Glomerular visceral epithelial cell (primary cell): ENCODE measurements around the gene LMNTD2.
"Not testable (repeated sequence)": the region's sequence is repeated elsewhere in the genome, so short reads cannot be mapped to it uniquely, and the experiment has no call there.

Experiments used
- DNase-seq: peaks from one replicate; pipeline ENCODE4 v3.0.0-alpha.2; 2016; ENCODE audit errors: extremely low spot score

LMNTD2 gene

DNA sequence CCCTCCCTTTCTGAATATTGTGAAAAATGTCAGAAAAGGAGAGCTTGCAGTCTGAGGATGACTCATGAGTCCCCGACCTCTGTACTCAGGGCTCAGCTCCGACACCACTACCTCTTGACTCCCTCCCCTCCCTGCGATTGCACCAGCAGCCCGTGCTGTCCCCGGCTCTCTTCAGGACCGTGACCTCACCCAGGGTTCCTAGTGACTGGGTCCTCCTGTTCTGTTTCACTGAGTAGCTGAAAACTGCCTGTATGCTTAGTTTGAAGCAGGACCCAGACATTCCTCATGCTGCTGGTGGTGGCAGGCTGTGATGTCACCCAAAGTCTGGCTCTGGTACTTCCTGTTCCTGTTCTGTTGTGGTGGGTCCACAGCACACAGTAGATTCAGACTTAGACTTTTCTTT lies 27.4 kb upstream of the LMNTD2 start:
- peak; percentile 87 for DNase-seq

DNA sequence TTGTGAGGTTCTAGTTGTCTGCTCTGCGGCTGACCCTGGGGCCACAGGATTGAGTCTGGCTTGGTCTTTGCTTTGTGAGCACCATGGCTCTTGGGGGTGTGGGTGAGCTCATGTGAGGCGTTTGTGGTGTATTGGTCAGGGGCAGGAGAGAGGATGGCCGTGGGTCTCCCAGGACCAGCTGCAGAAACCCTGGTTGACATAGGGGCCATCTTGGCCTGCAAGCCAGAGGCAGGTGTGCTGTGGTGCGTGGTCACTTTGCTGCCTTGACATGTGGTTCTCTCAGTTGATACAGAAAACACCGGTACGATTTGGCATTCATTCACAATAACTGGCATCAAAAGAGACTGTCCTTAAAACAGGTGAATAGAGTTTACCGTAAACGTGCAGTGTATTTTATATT lies 27.0 kb upstream of the LMNTD2 start:
- peak; percentile 39 for DNase-seq

DNA sequence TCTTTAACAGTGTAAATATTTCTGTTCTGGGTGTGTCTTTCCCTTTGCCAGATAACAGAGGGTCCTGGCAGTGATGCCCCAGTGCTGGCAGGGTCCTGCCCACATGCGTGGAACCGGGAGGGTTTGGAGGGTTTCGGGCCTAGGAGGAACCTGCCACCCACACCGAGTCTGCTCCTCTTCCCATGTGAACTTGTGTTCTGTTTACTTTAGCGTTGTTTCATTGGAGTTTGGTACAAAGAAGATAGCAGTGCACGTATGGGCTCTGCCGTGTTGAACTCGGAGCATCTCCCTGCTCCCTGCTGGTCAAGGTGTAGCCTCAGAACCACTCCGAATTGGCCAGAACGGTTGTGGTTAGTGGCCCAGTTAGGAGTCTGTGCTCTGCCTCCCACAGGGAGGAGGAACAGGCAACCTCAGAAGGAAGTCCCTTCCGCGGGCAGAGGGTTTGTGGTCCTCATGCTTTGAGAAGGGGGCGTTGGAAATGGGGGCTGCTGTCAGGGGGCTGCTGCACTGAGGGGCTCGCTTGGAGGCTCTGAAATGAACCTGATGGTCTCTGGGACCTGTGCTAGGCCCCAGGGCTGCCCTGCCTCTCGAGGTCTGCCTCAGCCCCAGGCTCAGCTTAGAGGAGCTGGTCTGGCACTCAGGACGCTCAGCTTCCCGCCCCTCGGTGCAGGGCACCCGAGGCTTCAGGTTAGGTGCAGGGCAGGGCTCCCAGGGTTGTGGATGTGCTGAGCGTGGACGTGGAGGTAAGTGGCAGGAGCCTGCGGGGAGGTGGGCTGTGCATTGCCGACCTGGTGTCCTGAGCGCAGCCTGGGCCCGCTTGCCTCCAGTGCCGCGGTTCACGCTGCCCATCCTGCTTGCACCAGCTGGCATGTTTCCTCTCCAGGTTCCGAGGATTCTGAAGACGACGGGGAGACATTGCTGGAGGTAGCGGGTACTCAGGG lies 26.1 kb upstream of the LMNTD2 start:
- no peak for DNase-seq

DNA sequence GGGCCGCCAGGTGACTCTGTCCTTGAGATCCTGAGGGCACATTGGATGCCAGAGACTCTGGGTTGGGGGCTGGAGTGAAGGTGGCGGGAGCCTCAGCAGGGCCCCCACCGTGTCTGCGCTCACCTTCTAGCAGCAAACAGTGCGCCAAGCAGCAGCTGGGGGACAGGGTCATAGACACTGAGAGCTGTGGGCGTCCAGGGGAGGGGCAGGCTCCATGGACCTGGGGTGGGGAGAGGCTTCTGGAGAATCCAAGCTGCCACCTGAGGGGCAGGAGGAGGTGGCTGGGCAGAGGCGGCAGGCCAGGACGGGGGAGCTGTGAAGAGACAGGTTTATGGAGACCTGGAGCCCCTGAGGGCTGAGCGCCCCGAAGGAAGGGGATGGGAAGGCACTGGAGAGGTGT lies 23.7 kb upstream of the LMNTD2 start:
- DNase-seq = no peak

DNA sequence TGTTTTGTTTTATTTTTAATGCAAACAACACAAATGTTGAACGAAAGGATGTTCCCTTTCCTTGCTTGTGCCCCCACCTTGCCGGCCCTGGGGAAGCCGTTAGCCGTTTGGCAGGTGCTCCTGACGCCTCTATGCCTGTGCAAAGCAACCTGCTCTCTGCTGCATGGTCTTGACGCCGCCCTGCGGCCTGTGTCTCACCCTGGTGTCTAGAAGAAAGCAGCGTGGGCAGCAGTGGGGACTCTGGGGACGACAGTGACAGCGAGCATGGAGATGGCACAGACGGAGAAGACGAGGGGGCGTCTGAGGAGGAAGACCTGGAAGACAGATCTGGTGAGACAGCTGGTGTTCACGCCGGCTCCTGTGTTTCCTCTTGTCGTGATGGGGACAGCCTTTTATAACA lies 21.2 kb upstream of the LMNTD2 start:
- no peak for DNase-seq

DNA sequence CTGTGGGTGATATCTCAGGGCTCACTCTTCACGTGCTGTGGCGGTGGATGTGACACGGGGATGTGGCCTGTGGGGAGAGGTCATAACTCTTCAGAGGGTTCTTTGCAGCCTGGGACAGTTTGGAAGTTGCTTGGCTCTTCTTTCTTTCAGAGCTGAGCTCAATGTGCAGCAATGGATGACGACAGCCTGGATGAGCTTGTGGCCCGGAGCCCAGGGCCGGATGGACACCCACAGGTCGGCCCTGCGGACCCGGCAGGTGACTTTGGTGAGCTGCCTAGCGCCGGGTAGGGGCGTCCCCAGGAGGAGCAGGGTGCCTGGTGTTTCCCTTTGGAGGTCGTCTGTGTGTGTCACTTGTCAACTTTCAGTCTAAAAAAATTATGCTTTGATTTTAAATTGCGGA lies 20.8 kb upstream of the LMNTD2 start:
- no peak for DNase-seq

DNA sequence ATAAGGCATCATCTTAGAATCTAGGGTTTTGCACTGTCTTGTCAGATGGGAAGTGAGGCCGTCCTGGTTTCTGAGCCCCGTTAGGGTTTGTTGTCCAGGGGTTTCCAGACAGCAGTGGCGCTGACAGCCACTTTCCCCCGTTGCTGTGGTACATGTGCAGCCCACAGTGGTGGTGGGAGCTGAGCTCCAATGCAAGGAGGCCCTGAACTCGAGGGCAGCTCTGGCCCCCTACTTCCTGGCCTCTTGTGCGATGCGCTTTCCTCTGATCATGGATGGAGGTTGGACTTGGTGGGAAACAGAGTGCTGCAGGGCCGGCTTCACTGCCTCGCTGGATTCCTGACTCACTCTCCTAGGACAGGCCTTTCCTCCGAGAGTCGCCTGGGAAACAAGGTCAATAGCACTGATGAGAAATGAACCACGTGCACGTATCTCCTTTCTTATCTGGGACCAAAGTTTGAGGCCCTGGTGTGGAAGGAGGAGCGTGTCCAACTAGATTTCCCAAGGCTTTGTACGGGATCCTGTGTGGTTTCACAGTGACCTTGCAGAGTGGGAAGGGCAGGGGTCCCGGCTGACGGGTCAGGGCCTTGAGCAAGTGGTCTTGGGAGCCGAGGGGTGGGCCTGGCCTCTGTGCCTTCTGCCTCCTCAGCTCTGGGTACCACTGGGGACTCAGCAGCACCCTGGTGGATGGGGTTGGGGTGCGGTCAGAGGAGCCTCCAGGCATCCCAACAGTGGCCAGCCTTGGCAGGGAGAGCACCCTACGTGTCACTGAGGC lies 19.5 kb upstream of the LMNTD2 start:
- no peak for DNase-seq

DNA sequence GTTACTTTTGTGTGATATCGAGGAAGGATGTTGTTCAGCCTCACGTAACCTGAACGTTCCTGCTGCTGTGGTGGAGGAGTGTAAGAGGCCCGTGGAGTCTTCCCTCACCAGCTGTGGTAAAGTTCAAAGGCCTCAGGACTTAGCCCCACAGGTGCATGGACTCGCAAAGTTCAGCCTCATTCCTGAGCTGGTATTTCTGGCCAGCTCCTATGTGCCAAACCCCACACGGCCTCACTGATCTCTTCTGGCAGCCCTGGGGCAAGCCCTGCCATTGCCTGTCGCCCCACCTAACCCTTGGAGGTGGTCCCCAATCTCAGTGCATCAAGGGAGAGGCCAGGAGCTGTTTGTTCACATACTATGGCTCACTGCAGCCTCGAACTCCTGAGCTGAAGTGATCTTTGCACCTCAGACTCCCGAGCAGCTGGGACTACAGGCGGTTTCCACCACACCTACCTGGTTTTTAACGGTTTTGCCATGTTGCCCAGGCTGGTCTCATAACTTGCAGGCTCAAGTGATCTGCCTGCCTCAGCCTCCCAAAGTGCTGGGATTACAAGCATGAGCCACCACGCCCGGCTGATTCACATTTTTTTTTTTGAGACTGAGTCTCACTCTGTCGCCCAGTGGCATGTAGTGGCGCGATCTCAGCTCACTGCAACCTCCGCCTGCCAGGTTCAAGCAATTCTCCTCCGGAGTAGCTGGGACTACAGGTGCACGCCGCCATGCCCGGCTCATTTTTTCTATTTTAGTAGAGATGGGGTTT lies 17.9 kb upstream of the LMNTD2 start:
- no peak for DNase-seq

DNA sequence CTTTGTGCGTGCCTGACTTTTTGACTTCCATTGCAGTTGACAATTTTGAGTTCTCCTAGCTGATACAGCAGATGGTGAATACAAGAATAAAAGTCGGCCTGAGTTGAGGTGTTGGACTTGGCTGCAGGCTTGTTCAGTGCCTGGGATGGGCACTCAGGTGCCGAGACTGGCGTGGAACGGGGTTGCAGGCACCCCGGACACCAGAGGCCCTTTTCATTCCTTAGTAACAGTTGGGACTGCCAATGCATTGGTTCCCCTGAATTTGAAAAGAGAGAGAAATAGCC lies 17.0 kb upstream of the LMNTD2 start:
- DNase-seq = no peak

DNA sequence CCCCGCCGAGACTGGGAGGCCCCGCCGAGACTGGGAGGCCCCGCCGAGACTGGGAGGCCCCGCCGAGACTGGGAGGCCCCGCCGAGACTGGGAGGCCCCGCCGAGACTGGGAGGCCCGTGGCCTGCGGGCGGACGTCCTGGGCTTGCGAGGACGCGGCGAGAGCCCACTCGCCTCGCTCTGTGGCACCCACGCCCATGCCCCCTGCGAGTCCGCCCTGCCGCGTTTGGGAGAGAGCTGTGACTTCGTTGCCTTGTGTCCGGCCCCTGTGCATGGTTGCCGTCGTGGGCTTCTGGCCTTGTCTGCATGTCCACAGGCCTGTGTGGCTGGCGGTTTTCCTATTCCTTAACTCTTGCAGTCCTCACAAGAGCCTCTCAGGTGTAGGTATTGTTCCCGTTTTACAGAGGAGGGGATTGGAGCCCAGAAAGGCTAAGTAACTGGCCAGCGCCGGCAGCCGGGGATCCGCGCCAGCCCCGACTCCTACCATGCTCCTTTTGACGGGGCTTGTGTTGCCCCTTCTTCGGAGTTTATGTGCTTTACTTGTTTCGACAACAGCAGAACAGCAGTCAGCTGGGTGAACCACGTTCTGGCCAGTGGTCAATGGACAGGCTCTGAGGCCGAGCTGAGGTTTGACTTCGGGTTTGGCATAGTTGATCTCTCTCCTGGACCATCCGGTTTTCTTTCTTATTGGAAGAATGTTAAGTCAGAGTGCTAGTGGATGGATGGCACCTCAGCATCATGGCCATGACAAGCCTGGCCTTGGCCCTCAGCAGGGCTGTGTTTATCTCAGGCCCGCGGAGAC lies 16.5 kb upstream of the LMNTD2 start:
- DNase-seq = no peak

DNA sequence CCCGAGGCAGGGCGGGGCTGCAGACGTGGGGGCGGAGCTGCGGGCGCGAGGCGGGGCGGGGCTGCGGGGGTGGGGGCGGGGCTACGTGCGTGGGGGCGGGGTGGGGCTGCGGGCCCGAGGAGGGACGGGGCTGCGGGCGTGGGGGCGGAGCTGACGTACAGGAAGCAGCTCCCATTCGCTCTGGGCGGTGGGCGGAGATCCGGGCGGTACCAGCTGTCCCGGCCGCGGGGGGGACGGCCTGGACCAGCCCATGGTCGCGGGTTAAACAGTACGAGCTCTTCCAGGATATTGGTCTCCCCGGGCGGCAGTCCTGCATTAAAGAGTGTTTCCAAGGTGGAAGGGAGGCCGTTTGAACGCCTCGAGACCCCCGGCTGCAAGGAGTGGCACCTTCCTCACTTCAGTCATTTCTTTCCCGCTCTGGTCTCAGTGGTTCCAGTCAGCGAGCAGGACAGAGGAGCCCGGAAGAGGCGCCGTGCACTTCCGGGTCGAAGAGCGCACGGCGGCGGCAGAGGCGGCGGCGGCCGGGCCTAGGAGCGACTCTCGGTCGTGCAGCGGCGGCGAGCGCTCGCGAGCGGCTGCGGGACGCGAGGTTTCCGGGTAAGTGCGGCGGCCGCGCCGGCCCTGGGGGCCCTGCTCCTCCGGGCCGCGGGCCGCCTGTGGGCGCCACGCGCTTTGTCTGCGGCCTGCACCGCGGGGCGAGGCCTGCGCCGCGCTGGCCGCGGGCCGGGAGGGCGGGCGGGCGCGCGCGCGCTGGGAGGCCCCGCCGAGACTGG lies 15.6 kb upstream of the LMNTD2 start, which contains the start of gene PHRF1:
TSS of gene PHRF1 (plus strand) at position 475 of the 773 bp plus-strand sequence. CDS start 5,043 bp downstream, outside the sequence.
- peak; percentile 94 for DNase-seq

DNA sequence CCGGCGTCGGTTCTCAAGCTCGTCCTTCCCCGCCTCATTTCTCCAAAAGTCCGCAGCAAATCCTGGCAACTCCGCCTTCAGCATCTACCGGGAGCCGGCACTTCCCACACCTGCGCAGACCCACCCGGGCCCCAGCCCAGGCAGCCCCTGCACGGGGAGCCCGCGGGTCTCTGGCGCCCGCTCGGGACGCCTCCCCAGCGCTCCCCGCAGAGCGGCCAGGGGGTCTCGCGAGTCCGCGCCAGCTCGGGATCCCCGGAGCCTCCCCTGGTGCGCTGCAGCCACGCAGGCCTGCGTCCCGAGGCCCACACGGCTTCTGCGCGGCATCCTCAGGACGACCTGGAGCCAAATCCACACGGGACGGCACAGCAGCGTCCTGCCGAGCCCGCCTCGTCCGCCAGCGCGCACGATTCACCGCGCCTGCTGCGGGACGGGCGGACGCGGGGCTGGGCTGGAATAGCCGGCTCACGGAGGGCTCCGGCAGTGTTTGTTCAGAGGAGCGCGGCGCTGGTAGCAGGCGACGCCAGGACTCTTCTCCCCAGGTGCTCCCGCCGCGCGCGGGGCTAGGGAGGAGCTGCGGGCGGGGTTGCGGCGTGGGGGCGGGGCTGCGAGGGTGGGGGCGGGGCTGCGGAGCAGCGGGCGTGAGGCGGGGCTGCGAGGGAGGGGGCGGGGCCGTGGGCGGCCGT lies 14.9 kb upstream of the LMNTD2 start:
- DNase-seq = no peak

DNA sequence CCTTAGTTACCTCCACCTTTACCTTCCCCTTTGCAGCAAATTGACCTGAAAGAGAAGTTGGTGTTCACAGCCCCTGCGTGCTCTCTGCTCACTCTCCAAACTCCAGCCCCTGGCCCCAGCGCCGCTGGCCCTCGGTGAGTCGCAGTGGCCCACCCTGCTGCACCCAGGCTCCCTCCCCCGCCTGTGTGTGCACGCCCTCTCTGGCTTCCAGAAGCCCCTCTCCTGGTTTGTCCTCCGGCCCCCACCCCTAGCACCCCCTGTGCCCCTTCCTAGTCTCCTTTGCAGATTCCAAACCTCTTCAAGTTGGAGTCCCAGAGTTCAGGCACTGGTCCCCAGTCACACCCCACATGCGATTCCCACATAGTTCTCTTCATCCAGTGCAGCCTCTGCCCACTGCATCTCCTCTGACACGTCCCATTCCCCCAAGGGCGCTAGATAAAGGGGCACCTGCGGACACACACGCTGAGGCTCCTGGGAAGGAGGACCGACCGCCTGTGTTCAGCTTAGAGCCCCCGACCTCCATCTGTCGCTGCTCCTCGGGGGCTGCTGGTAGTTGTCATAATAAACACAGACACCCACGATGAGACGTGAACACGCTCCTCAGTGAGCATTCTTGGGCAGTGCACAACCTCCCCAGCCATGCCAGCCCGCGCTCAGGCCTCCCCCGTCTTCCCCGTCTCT lies 14.2 kb upstream of the LMNTD2 start:
- DNase-seq = no peak

DNA sequence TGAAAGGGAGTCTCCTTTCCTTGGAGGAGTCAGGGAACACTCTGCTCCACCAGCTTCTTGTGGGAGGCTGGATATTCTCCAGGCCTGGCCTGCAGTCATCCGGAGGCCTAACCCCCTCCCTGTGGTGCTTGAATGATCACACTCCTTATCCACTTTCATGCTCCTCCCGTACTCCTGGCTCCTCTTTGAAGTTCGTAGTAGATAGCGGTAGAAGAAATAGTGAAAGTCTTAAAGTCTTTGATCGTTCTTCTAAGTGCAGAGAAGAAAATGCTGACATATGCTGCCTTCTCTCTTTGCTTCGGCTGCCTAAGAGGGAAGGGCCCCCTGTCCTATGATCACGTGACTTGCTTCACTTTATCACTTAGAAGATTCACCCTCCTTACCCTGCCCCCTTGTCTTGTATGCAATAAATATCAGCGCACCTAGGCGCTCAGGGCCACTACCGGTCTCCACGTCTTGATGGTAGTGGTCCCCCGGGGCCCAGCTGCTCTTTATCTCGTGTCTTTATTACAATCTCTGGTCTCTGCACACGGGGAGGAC lies 13.6 kb upstream of the LMNTD2 start:
- DNase-seq = not testable (repeated sequence)

DNA sequence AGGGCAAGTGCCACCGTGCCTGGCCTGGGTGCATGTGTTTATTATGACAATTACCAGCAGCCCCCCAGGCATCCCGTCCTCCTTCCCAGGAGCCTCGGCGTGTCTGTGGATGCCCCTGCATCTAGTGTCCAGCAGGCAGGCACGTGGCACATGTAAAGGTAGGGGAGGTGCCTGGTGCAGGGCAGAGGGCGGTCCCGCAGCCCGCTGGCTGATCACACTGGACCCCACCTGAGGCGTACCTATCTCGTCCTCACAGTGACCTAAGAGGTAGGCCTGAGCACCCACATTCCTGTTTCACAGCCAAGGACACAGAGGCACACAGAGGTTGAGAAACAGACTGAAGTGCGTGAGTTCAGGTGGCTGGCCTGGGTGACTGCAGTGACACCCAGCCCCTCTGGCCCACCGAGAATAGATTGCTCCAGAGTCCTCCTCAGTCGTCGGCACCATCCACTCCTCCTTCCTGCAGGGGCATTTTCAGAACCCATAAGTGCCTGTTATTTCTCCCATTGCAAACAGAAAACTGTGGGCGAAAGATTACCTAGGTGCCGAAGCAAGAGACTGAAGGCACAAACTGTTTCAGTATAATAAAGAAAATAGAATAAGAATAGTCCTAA lies 12.7 kb upstream of the LMNTD2 start:
- no peak for DNase-seq

DNA sequence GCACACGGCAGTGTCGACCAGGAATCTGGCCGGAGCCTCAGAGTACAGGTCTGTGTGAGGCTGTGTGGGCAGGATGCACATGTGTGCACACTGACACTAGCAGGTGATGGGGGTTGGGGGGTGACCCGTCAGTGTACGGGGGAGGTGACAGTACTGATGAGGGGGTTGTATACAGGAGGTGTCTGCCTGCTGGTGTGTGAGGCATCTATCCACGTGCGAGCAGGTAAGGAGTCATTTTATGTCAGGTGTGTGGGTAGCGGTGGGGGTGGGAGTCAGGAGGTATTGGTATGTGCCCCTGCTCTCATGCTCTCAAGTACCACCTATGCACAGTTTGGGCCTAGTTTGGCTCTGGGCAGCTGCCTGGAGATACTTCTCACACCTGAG lies 11.3 kb upstream of the LMNTD2 start:
- DNase-seq = no peak

DNA sequence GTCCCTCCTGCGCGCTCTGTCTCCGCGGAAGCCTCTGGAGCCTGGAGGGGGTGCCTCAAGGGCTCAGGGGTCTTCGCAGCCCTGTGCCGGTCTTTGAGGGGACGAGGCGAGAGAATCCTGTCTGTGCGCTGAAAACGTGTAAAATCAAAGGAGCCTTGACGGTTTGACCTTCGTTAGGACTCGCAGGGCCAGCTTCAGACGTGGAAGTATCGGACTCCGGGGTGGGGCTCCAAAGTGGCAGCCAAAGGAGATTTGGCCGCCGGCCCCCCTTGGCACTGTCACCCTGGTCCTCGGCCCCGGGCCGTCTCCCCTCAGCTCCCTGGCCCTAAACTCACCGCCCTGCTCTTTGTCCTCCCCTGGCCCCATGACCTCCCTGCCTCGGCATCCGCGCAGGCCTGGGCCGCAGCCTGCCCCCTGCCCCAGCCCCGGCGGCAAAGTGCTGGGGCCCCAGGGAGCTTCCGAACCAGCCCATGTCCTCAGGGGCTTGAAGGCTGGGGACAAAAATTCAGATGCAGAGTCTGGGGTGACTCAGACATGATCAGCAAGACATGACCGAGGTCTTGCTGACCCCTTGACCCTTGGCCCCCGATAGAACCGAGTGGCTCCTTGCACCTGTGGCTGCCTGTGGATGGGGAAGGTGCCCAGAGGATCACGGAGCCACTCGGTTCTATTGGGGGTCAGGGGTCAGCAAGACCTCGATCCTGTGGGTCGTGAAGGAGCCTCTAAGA lies 8.8 kb upstream of the LMNTD2 start:
- no peak for DNase-seq
